RKO (cell line): ENCODE data around the gene CX3CR1.

ENCODE experiments used
- DNase-seq: peaks from one replicate; pipeline ENCODE4 v3.0.0-alpha.2; 2016; ENCODE audit warnings: low spot score

CX3CR1 gene

DNA sequence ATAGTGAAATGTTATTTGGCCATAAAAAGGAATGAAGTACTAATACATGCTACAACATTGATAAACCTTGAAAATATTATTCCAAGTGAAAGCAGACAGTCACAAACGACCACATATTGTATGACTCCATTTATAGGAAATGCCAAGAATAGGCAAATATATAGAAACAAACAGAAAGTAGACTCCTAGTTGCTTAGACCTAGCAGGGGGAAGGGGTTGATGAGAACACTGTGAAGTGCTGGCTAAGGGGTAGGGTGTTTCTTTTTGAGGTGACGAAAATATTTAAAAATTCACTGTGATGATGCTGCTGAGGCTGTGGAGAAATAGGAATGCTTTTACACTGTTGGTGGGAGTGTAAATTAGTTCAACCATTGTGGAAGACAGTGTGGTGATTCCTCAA lies 56.9 kb downstream of the CX3CR1 start:
- no peak for DNase-seq

DNA sequence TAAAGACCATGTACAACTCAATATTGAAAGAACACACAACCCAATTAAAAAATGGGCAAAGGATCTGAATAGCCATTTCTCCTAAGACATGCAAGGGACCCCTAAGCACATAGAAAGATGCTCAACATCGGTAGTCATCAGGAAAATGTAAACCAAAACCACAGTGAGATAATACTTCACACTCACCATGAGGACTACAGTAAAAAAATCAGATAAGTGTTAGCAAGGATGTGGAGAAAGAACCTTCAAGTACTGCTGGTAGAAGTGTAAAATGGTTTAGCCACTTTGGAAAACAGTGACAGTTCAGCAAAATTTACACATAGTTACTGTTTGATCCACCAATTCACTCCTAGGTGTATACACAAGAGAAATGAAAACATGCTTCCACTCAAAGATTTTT lies 57.4 kb downstream of the CX3CR1 start:
- DNase-seq = no peak

DNA sequence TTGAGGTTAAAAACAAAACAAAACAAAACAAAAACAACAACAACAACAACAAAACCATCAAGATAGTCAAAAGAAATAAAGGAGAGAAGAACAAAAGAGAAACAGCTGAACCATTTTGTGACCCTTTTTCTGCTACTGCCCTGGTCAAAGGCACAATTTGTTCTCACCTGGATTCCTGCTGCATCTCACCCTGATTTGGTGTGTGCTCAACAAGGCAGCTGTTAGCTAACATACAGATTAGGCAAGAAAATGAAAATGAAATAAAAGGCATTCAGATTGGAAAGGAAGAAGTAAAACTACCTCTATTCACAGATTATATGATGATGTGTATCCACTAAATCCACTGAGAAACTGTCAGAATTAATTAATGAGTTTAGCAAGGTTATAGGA lies 58.7 kb downstream of the CX3CR1 start:
- DNase-seq = no peak

DNA sequence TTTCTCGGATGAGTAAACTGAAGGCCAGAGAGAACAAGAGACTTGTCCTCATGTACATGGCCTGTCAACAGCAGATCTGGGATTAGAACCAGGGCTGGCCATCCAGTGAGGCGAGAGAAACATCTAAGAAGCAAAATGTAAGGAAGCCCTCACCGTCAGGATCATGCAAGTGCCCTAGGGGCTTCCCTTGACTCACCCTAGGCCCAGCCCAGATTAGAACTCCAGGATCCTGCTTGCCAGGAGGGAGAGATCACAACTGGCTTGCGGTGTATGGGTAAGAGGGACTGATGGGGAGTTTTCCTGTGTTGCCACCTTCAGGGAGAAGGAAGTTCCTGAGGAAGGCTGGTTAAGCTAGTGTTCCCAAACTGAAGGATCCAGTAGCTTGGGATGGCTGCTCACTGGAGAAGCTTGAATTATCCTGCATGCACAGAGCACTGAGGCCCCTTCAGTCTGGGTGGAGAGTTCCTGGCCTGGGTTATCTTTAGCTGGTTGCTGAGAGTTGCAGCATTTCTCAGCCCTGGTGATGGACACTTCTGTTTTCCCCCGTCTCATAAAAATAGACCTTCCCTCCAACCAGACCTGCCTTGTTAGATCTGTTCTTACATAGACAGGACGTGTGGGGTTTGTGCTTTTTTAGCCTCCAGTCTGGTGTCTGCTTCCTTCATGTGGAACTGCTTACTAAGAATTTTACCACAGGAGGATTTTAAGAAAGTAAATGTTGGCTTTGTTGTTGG lies 59.3 kb downstream of the CX3CR1 start:
- DNase-seq = no peak

DNA sequence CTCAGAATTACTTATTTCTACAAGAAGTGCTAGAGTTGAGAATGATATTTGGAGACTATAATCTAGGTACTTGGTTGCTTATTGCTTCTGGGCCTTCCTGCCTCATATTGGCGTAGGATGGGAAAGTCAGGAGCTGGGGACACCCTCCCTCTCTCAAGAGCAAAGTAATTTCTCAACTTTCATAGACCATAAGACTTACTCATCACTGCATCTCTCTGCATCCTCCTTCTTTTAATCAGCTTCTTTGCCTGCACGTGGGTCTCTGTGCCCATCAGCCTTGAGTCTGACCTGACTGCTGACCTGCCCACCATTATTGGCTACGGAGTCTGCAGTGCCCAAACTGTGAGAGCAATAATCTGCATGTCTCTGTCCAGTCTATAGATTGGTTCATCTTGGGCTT lies 60.1 kb downstream of the CX3CR1 start:
- DNase-seq = no peak

DNA sequence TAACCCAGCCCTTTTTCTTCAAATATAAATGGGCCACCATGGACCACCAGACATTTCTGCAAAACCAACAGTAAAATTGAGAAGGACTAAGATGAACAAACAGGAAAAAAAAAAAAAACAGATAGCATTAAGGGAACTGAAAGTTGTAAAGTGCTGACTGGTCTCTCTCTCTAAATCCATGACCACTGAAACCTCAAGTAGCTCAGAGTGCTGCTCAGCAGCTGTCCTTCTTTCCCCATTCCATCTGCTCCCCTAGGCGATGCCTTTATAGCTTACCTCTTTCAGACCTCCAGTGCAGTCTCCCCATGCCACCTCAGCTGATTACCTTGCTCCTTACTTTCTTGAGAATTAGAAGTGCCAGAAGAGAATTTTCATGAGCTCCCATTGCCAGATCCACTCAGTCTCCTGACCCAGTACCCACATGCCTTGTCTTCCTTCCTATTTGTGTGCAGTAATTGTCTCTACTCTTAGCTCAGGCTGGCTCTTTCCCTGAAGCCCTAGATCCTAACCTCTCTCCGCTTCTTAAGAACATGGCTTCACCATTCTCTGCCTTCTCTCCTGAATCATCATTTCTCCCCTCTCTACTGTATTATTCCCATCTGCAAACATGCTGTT lies 63.6 kb downstream of the CX3CR1 start:
- no peak for DNase-seq

DNA sequence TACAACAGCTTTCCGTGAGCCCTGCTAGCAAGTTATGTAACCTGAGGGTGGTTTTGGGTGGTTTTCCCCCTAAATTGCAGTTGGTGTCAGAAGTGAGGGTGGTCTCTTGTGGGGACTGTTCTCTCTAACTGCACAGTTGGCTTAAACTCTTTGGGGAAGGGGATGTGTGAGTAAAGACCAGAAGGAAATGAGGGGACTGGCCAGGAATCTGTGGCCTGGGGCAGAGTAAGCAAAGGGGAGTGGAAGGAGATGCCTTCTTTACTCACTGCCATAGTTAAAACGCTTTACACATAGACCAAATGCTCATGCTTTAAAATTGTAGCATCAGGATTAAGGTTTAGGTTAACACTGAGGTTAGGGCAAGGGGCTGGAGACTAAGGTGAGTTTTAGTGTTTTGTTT lies 66.2 kb downstream of the CX3CR1 start:
- no peak for DNase-seq
